Stimulated activated CD8-positive, alpha-beta memory T cell treated with anti-CD3 and anti-CD28 coated beads, Interleukin-7, amount 100 ng/mL, for 1 hour (primary cell): ENCODE data around the gene MYOC.
"Not testable (repeated sequence)": the region's sequence is repeated elsewhere in the genome, so short reads cannot be mapped to it uniquely, and the experiment has no call there.

Experiments used
- DNase-seq, 2 donors: peaks; one replicate each; pipeline ENCODE4 v3.0.0-alpha.2; 2020; ENCODE audit warnings: low read depth in 2 of 2

MYOC gene

GRCh38 chr1:171652234-171652822 is at the start of gene MYOC:
Gene MYOC, minus strand, starts transcription at chr1:171652688. Its CDS starts 77 bp downstream, at chr1:171652611.
- DNase-seq, result no peak

- DNase-seq, result no peak
Observed at GRCh38 chr1:171699531-171699930, 47.0 kb upstream of the MYOC start.

DNA sequence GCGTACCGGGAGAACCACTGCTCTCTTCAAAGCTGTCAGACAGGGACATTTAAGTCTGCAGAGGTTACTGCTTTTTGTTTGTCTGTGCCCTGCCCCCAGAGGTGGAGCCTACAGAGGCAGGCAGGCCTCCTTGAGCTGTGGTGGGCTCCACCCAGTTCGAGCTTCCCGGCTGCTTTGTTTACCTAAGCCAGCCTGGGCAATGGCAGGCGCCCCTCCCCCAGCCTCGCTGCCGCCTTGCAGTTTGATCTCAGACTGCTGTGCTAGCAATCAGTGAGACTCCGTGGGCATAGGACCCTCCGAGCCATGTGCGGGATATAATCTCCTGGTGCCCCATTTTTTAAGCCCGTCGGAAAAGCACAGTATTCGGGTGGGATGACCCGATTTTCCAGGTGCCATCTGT is 43.3 kb upstream of the MYOC start:
- DNase-seq, result not testable (repeated sequence)

- DNase-seq, result not testable (repeated sequence)
Observed at GRCh38 chr1:171693541-171693940, 41.1 kb upstream of the MYOC start.

DNA sequence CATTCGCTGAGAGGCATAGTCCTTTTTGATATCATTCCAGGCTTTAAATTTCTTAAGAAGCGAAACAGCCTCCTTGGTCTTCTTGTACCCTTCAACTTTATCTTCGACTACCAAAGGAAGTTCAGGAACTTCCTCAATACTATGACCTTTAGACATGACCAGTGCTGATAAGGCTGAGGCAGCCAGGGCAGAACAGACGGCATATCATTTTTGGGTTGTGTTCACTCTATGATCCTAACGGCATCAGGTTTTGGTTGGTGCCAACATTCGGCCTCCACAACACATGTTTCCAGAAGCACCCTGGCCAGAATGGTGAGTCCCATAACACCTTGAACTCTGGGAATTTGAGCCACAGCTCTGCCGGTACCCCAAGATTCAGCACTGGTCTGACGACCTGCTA is 31.4 kb upstream of the MYOC start:
- DNase-seq, result no peak

- DNase-seq, result no peak
Observed at GRCh38 chr1:171680339-171680738, 27.9 kb upstream of the MYOC start.

DNA sequence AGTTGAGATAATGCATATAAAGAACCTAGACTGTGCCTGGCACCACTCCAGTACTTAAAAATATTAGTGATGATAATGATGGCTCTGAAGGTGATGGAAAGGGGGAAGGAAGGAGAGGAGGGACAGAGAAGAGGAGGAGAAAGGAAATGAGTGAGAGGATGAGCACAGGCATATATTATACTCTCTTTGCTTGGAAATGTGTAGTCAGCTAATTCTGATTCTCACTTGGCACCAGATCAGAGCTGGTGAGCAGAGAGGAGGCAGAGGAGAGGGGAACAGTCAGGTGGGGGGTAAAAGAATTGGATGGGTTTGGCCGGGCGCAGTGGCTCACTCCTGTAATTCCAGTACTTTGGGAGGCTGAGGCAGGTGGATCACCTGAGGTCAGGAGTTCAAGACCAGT is 24.3 kb upstream of the MYOC start:
- no peak for DNase-seq

GRCh38 chr1:171674431-171675405 is 22.2 kb upstream of the MYOC start:
- no peak for DNase-seq

DNA sequence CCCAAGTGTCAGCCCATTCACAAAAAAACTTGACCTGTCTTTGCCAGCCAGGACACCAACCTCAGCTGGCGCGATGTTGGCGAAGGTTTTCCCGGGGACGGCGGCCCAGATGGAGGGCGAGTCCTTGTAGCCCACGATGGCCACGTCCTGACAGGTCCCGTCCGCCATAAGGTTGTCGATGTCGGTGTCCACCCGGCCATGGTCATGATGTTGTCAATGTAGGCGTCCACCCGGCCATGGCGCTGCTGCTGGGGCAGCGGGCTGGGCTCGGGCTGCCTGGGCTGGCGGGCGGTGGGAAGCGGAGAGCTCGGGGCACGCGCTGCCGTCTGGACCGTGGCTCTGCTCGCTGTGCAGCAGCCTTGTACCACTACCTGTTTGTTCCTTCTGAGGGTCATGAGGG is 18.3 kb upstream of the MYOC start:
- no peak for DNase-seq

DNA sequence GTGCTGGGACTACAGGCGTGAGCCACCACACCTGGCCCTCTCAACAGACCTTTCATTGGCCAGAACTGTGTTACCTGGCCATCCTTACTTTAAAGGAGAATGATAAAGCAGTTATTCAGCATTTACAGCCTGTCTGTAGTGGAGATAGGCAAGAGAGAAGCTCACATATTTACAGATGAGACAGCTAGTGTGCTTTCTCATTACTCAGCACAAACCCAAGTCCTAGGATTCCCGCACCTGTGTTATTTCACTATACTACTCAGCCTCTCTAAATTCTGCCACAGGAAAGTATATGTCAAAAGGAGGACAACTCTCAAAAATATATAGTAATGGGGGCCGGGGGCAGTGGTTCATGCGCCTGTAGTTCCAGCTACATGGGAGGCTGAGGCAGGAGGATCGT is 15.9 kb upstream of the MYOC start:
- no peak for DNase-seq

DNA sequence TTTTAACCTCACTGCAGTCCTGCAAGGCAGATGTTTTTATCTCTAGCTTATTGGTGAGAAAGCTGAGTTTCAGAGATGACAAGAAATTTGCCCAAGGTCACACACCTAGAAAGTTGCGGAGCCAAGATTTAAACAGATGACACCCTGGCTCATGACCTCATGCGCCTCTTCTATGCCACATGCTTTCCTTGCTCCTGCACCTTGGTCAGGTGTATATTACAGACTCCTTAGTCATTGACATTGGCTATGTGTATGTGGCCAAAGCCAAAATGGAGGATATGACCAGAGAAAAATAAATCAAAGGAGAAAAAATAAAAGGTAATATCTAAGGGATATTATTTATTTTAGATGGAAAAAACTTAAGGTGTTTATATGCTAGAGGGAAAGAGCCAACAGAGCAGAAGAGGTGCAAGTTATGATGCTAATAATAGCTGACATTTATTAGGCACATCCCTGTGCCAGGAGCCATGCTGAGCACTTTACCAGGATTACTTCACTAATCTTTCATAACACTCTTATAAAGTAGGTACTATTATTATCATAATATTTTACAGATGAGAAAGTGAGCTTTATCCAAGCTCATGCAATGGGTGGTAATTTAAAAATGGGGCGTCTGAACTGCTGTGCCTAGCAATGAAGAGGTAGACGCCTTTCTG is 13.8 kb upstream of the MYOC start:
- DNase-seq, result no peak

- no peak for DNase-seq
Observed at GRCh38 chr1:171664976-171665375, 12.5 kb upstream of the MYOC start.

GRCh38 chr1:171663854-171664575 is 11.5 kb upstream of the MYOC start:
- DNase-seq, result no peak

- DNase-seq, result no peak
Observed at GRCh38 chr1:171663036-171663853, 10.8 kb upstream of the MYOC start.

- DNase-seq, result no peak
Observed at GRCh38 chr1:171661076-171661650, 8.7 kb upstream of the MYOC start.

- DNase-seq, result not testable (repeated sequence)
Observed at GRCh38 chr1:171656206-171656605, 3.7 kb upstream of the MYOC start.

DNA sequence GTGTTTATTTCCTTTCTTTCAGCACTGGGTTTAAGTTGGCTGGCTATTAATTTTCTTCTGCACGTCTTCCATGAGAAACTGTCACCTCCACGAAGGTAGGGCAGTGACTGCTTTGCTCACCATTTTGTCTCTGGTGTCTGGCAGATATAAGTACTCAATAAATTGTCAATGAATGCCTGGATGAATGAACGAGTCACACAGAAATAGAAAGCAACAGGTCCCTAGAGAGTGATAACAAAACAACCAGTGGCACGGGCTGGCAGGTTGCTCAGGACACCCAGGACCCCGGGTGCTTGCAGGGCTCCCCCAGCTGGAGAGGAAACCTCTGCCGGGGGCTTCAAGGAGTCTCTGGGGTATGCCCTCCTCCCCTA is 3.2 kb upstream of the MYOC start:
- no peak for DNase-seq

GRCh38 chr1:171654942-171655745 is 2.7 kb upstream of the MYOC start:
- peak; percentile 7 to 45 for DNase-seq

- no peak for DNase-seq
Observed at GRCh38 chr1:171654201-171654941, 1.9 kb upstream of the MYOC start.
